Frontal cortex (tissue), 4 donors: ENCODE results near the gene CHFR. TPM values are rescaled to one million over a fixed set of nuclear protein-coding genes. Genes with fewer than 3 reads are reported as not detected.
"Not testable (repeated sequence)": the region's sequence is repeated elsewhere in the genome, so short reads cannot be mapped to it uniquely, and the experiment has no call there.

Experiments used
- DNase-seq, 2 donors: peaks; one replicate each; pipeline ENCODE4 v3.0.0; 2012; ENCODE audit warnings: low spot score in 2 of 2
- FAIRE-seq: peaks from 2 replicates; lab custom pipeline; 2012; peaks lifted over from hg19 to GRCh38; lab: Jason Lieb, UNC
- total RNA-seq: library from RNA; depleted of rRNA; stranded (reverse); fragments of >200 nt; gene quantifications from one replicate; pipeline ENCODE4 v1.2.3, GENCODE V29; 2014
- donor health status: control.
- donor health status: control.
- donor health status: control.

The CHFR gene
- total RNA-seq: 31.4 TPM

GRCh38 chr12:132887513-132888351 lies at the start of gene CHFR:
TSS of gene CHFR (minus strand) at chr12:132887605. CDS start at chr12:132887328, 277 bp downstream.
- DNase-seq (peak; percentile 96 to 97), FAIRE-seq (no peak)

DNA sequence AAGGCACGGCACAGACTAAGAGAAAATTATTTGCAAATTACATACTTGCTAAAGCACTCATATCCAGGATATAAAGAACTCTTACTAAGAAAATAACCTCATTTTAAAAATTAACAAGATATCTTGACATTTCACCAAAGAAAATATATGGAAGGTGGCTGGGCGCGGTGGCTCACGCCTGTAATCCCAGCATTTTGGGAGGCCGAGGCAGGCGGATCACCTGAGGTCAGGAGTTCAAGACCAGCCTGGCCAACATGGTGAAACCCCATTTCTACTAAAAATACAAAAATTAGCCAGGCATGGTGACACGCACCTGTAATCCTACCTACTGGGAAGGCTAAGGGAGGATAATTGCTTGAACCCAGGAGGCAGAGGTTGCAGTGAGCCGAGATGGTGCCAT lies 49.5 kb upstream of the CHFR start:
- FAIRE-seq, DNase-seq: not testable (repeated sequence)

DNA sequence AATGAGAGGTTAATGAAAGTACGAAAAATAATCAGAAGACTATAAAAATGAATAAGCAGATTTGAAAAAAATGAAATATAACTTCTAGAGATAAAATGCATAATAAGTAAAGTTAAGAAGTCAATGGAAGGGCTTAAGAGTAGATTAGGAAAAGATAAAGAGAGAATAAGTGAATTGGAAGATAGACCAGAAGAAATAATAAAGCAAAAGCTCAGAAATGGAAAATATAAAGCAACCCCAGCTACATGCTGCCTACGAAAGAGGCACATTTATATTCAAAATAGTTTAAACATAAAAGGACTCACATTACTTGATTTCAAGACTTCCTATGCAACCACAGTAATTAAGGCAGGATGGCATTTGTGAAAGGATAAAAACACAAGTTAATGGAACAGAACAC lies 48.8 kb upstream of the CHFR start:
- FAIRE-seq: no peak
- no peak for DNase-seq

- no peak for FAIRE-seq
- DNase-seq: no peak
Measured at GRCh38 chr12:132926415-132926833, 39.0 kb upstream of the CHFR start.

DNA sequence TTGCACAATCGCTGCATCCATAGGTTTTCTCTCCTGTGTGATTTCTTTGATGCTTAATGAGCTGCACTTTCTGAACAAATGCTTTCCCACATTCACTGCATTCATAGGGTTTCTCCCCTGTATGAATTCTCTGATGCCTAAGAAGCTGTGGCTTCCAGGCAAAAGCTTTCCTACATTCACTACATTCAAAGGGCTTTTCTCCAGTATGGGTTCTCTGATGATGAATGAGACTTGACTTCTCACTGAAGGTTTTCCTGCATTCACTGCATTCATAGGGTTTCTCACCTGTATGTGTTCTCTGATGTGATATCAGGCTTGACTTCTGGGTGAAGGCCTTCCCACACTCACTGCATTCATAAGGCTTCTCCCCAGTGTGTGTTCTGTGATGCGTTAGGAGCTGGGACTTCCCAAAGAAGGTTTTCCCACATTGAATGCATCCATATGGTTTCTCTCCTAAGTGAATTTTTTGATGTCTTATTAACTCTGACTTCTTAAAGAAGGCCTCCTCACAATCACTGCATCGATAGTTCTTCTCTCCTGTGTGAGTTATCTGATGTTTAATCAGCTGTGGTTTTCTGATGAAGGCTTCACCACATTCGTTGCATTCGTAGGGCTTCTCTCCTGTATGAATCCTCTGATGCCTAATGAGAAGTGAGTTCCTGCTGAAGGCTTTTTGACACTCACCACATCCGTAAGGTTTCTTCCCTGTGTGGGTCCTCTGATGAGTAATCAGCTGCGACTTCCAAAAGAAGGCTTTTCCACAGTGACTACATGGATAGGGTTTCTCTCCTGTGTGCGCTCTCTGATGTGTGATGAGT lies 38.4 kb upstream of the CHFR start:
- DNase-seq: no peak
- FAIRE-seq: no peak

GRCh38 chr12:132924356-132924755 lies 37.0 kb upstream of the CHFR start:
- no peak for FAIRE-seq

DNA sequence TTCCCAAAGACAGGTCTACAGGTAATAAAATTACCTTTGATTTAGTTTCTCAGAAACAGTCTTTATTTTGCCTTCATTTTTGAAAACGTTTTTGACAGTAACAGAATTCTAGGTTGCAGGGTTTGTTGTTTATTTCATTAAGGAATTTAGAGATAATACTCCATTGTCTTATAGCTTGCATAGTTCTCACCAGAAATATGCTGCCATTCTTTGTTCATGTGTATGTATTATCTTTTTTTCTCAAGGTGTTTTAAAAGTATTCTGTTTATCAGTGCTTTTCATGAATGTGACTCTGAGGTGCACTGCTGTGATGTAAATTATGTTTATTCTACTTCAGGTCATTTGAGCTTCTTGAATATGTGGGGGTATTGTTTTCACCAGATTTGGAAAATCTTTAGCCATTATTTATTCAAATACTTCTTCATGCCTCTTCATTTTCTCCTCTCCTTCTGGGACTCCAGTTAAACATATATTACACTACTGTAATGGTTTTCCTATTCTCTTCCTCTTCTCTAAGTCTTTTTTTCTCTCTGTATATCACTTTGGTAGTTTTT lies 36.0 kb upstream of the CHFR start:
- FAIRE-seq (no peak), DNase-seq (no peak)

More at GRCh38 chr12:132924356-132924755, 37.0 kb upstream of the CHFR start:
- no peak for DNase-seq

DNA sequence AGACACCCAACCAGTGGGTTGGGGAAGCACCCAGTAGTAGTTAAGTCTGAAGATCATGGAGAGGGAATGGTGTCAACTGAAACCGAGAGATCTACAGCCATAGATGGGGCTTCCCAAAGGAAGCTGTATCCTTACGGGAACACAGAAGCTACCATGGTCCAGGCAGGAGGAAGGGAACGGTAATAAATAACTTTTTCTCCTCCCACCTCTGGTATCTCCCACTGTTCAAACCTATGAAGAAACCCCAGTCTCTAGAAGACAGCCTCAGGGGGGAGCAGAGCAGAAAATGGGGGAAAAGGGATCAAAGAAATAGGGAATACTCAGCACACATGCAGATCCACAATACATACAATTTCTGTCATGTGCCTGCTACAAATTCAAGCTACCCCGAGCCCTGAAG lies 35.3 kb upstream of the CHFR start:
- no peak for FAIRE-seq
- no peak for DNase-seq

DNA sequence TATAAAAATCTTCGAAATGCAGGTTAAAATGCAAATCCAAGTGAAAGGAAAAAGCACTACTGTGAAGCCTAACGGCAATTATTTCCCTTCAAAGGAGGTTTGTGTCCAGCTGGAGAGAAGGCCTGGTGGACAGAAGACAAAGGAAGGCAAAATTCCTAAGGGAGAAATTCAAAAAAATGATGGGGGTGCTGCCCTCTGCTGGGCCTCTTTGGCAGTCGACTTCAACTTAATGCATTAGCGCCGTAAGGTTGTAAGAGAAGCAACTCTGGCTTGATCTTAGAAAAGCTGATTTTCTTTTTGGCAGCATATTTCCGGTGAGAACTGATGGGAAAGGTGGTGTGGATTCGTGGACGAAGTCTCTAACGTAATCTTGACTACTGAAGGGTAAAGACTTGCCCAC lies 34.3 kb upstream of the CHFR start:
- FAIRE-seq (no peak), DNase-seq (no peak)

- FAIRE-seq (no peak), DNase-seq (no peak)
Measured at GRCh38 chr12:132918680-132919079, 31.3 kb upstream of the CHFR start.

DNA sequence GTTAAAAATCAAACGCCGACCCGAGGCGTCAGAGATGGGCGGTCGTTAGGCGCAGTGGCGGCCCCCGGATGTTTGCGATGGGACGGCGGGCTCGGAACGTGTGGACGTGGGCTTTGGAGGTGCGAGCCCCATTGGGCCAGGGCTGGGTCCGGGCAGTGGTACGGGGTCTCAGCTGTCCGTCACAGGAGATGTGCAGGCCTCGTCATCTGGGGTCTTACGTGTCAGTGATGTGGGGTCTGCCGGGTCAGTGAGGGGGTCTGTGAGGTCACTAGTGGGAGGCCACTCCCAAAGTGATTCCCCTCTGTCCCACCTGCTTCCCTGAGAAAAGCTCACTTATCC lies 21.6 kb upstream of the CHFR start:
- DNase-seq: no peak
- no peak for FAIRE-seq

DNA sequence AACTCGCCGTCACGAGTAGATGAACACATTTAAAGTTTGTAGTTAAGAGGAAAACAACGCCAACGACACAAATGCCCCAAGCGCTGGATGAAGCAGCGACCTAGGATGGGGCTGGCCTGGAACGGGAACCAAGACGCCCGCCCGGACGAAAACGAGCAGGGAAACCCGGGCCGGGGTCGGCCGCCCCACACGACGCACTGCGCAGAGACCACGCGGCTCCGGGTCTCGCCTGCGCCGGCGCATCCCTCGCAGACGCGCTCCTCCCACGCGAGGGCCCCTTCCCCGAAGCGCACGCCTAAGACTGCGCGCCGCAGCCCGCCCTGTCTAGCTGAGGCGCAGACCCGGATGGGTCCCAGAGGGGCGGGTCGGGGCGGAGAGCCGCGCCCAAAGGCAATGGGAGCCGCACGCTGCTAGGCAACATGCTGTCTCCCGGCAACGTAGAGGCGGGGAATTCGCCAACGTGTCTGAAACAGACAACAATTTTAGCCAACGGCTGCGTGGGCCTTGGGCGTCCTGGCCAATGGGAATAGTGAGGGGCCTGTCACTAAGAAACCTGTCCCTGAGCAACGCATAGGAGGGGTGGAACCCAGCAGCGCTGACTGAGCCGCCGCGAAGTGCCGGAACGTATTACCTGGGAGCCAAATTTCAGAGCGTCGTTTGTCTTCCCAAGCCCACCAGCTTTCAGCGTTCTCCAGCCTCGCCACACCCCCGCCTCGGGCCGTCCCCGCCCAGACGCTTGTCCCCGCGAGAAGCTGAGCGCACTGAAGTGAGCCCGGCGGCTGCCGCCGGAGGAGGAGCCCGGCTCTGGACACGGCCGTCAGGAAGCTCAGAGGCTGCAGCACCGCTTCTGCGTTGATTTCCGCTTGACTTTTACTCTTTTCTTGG lies 21.0 kb upstream of the CHFR start:
- DNase-seq: peak; percentile 88 to 91
- FAIRE-seq: peak; percentile 60

DNA sequence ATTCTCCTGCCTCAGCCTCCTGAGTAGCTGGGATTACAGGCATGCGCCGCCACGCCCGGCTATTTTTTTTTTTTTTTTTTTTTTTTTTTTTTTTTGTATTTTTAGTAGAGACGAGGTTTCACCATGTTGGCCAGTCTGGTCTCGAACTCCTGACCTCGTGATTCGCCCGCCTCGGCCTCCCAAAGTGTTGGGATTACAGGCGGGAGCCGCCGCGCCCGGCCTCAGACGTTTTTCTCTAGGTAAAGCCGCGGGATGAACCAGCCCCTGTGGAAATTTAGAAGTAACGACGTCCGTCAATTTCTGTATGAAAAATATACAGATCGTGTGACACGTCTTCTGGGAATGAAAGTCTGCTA lies 20.4 kb upstream of the CHFR start:
- DNase-seq, FAIRE-seq: not testable (repeated sequence)

GRCh38 chr12:132907216-132907615 lies 19.8 kb upstream of the CHFR start:
- FAIRE-seq (no peak), DNase-seq (no peak)

GRCh38 chr12:132904718-132905328 lies 17.4 kb upstream of the CHFR start:
- FAIRE-seq: no peak
- DNase-seq: peak; percentile 52 to 81

- no peak for DNase-seq
- FAIRE-seq: no peak
Measured at GRCh38 chr12:132899033-132899432, 11.6 kb upstream of the CHFR start.

GRCh38 chr12:132888852-132889251 lies 1.4 kb upstream of the CHFR start:
- FAIRE-seq (no peak), DNase-seq (no peak)

- FAIRE-seq (no peak), DNase-seq (no peak)
Measured at GRCh38 chr12:132886529-132887477, 602 bp downstream of the CHFR start.
